Stomach (tissue), 9 donors: Measurements from ENCODE around the gene NEUROG1. TPM values are rescaled to one million over a fixed set of nuclear protein-coding genes. Genes with fewer than 3 reads are reported as not detected.

ENCODE experiments used
- DNase-seq, 2 donors: peaks; one replicate each; pipeline versions ENCODE4 v3.0.0 to v3.0.0-alpha.2; 2013 to 2019
- H3K27ac ChIP-seq, 5 donors: fragments of 200-600 bp in 4 of 5; sonication (generic) in 4 of 5; one replicate each; pipeline ENCODE4 v1.5.1; 2013 to 2019; ENCODE audit warnings: mild to moderate bottlenecking in 1 of 5, moderate library complexity in 1 of 5
- H3K27me3 ChIP-seq, 3 donors: fragments of 200-600 bp; sonication (generic); one replicate each; pipeline ENCODE4 v1.5.1; 2017 to 2019; ENCODE audit warnings: mixed run types in 1 of 3
- H3K36me3 ChIP-seq, 4 donors: fragments of 200-600 bp; sonication (generic); 1 replicate in 3 of 4; 2 replicates in 1 of 4; pipeline ENCODE4 v1.5.1; 2016 to 2019
- H3K4me1 ChIP-seq, 4 donors: fragments of 200-600 bp; sonication (generic); one replicate each; pipeline ENCODE4 v1.5.1; 2016 to 2019
- H3K4me3 ChIP-seq, 4 donors: fragments of 200-600 bp; sonication (generic) in 3 of 4; one replicate each; pipeline ENCODE4 v1.5.1; 2016 to 2019; ENCODE audit warnings: mild to moderate bottlenecking in 1 of 4
- H3K9me3 ChIP-seq, 4 donors: fragments of 200-600 bp; sonication (generic); one replicate each; pipeline ENCODE4 v1.5.1; 2016 to 2019
- CTCF ChIP-seq, 7 experiments: fragments of 450-650 bp in 4 of 7; fragments of 200-600 bp in 3 of 7; sonication (generic) in 3 of 7; IDR thresholded peaks; one replicate each; pipeline ENCODE4 v1.5.1; 2016 to 2019; ENCODE audit warnings: antibody characterized with exemption in 7 of 7, control low read depth in 2 of 7, mild to moderate bottlenecking in 1 of 7
- EP300 ChIP-seq: sonication (generic); formaldehyde crosslinking; IDR thresholded peaks from one replicate; pipeline ENCODE4 v1.6.1; 2017; ENCODE audit warnings: antibody characterized with exemption
- POLR2A ChIP-seq, 4 donors: fragments of 450-650 bp; IDR thresholded peaks; one replicate each; pipeline ENCODE4 v1.6.1; 2016; ENCODE audit warnings: antibody characterized with exemption in 4 of 4, control low read depth in 2 of 4, mild to moderate bottlenecking in 1 of 4, moderate library complexity in 1 of 4
- POLR2AphosphoS5 ChIP-seq, 3 donors: sonication (generic); formaldehyde crosslinking; IDR thresholded peaks; one replicate each; pipeline ENCODE4 v1.6.1; 2016; ENCODE audit warnings: antibody characterized with exemption in 3 of 3
- WGBS, 5 donors: extraction: QIAGEN DNeasy Blood & Tissue Kit in 3 of 5; methylation state at CpG; one replicate each; pipeline versions ENCODE4 v1.1.5 to v1.1.7; 2013 to 2018; 5-methylcytosine and 5-hydroxymethylcytosine counted together
- intact Hi-C: fragments of 100-400 bp; cut with DNase I; formaldehyde crosslinking; loops from one replicate; pipeline ENCODE4 v1.15.1; 2023; ENCODE audit warnings: low total_unique reads
- polyA plus RNA-seq, 3 donors: library from polyadenylated mRNA; stranded (reverse); fragments of 200-250 nt; gene quantifications; one replicate each; pipeline ENCODE4 v1.2.3, GENCODE V29; 2013
- total RNA-seq, 5 donors: library from RNA; depleted of rRNA; stranded (reverse); fragments of >200 nt; gene quantifications; one replicate each; pipeline versions ENCODE4 v1.1.0 to v1.2.3, GENCODE V29; 2014 to 2016
- donor health status: healthy with polysubstance abuse.
- donor health status: Bipolar disorder and iron deficiency.
- donor health status: healthy.

The NEUROG1 gene
- total and polyA plus RNA-seq, 8 donors = not detected

GRCh38 chr5:135526924-135527323 lies 8.8 kb downstream of the NEUROG1 start:
- no peaks in the 10 kb centered on the region for H3K4me1 ChIP-seq
- TF ChIP-seq POLR2AphosphoS5 (IDR thresholded peaks at IDR 0.05) (no peak), CTCF (IDR thresholded peaks at IDR 0.05) (no peak), EP300 (no peak), POLR2A (IDR thresholded peaks at IDR 0.05) (no peak)
- H3K9me3 ChIP-seq = peaks cover 0 to 23% (median 2%) of the 10 kb centered on the region in 4 donors
- H3K27me3 ChIP-seq = peaks cover 0 to 69% (median 16%) of the 10 kb centered on the region in 3 donors
- no peak for DNase-seq
- H3K36me3 ChIP-seq = no peaks in the 10 kb centered on the region
- H3K4me3 ChIP-seq = no peak overlapping the region
- intact Hi-C loops = no loop called here
- no peak overlapping the region for H3K27ac ChIP-seq

- intact Hi-C loops = no loop called here
- Histone ChIP-seq H3K9me3 (peaks cover 0 to 20% (median 4%) of the 10 kb centered on the region in 4 donors), H3K36me3 (no peaks in the 10 kb centered on the region), H3K4me1 (no peaks in the 10 kb centered on the region), H3K27me3 (peaks cover 0 to 37% (median 9%) of the 10 kb centered on the region in 3 donors), H3K27ac (no peak overlapping the region), H3K4me3 (no peak overlapping the region)
- no peak for DNase-seq
- WGBS, 5 donors = 29 to 49% (median 38%) methylated on average over 2 of the region's 2 CpGs
- TF ChIP-seq EP300 = no peak
- no peak for TF ChIP-seq POLR2AphosphoS5 (IDR thresholded peaks at IDR 0.05)
- TF ChIP-seq CTCF (IDR thresholded peaks at IDR 0.05) = no peak
- TF ChIP-seq POLR2A (IDR thresholded peaks at IDR 0.05) = no peak
These were observed 13.8 kb downstream of the NEUROG1 start for GRCh38 chr5:135521964-135522363.

- Histone ChIP-seq H3K27me3 (peaks cover 0 to 9% (median 9%) of the 10 kb centered on the region in 3 donors), H3K4me1 (no peaks in the 10 kb centered on the region), H3K36me3 (no peaks in the 10 kb centered on the region), H3K27ac (no peak overlapping the region), H3K9me3 (peaks cover 0 to 8% (median 3%) of the 10 kb centered on the region in 4 donors), H3K4me3 (no peak overlapping the region)
- no peak for DNase-seq
- TF ChIP-seq CTCF (IDR thresholded peaks at IDR 0.05) = no peak
- no peak for TF ChIP-seq POLR2AphosphoS5 (IDR thresholded peaks at IDR 0.05)
- no peak for TF ChIP-seq POLR2A (IDR thresholded peaks at IDR 0.05)
- no peak for TF ChIP-seq EP300
- WGBS, 5 donors = 72 to 85% (median 81%) methylated on average over 4 of the region's 4 CpGs
- intact Hi-C loops = no loop called here
These were observed 18.1 kb downstream of the NEUROG1 start for GRCh38 chr5:135517631-135518030.

- intact Hi-C loops = no loop called here
- 88 to 96% (median 94%) methylated on average over 3 of the region's 3 CpGs for WGBS, 5 donors
- TF ChIP-seq CTCF (IDR thresholded peaks at IDR 0.05) = no peak
- no peak for TF ChIP-seq POLR2A (IDR thresholded peaks at IDR 0.05)
- no peak for TF ChIP-seq EP300
- TF ChIP-seq POLR2AphosphoS5 (IDR thresholded peaks at IDR 0.05) = no peak
- H3K9me3 ChIP-seq = peaks cover 0 to 4% (median 3%) of the 10 kb centered on the region in 4 donors
- no peak overlapping the region for H3K4me3 ChIP-seq
- no peak overlapping the region for H3K27ac ChIP-seq
- DNase-seq = no peak
- no peaks in the 10 kb centered on the region for H3K4me1 ChIP-seq
- H3K27me3 ChIP-seq = peaks cover 0 to 27% (median 14%) of the 10 kb centered on the region in 3 donors
- H3K36me3 ChIP-seq = no peaks in the 10 kb centered on the region
These were observed 21.6 kb downstream of the NEUROG1 start for GRCh38 chr5:135514116-135514515.
